HG03108 (cell line): ENCODE measurements around the gene PACSIN2.

Source experiments
- ATAC-seq: cut with Tn5 transposase; IDR thresholded peaks from one replicate; pipeline ENCODE4 v1.9.1; 2021; ENCODE audit warnings: moderate library complexity; ENCODE audit not compliant: unreplicated experiment

The PACSIN2 gene

GRCh38 chr22:42907404-42908373 is 107.3 kb downstream of the PACSIN2 start:
- ATAC-seq: no peak

- no peak for ATAC-seq
Measured at GRCh38 chr22:42906605-42907348, 108.2 kb downstream of the PACSIN2 start.

- no peak for ATAC-seq
Measured at GRCh38 chr22:42905702-42906183, 109.2 kb downstream of the PACSIN2 start.

- ATAC-seq: no peak
Measured at GRCh38 chr22:42905217-42905616, 109.7 kb downstream of the PACSIN2 start.

- ATAC-seq: no peak
Measured at GRCh38 chr22:42904050-42904449, 110.9 kb downstream of the PACSIN2 start.

GRCh38 chr22:42902875-42903510 is 112.0 kb downstream of the PACSIN2 start:
- no peak for ATAC-seq

- ATAC-seq: no peak
Measured at GRCh38 chr22:42901790-42902508, 113.0 kb downstream of the PACSIN2 start.

- no peak for ATAC-seq
Measured at GRCh38 chr22:42897960-42898359, 117.0 kb downstream of the PACSIN2 start.

GRCh38 chr22:42895541-42895981 is 119.4 kb downstream of the PACSIN2 start:
- no peak for ATAC-seq

- no peak for ATAC-seq
Measured at GRCh38 chr22:42895087-42895486, 119.9 kb downstream of the PACSIN2 start.

GRCh38 chr22:42893371-42894150 is 121.4 kb downstream of the PACSIN2 start:
- ATAC-seq: no peak

GRCh38 chr22:42892571-42893316 is 122.2 kb downstream of the PACSIN2 start:
- ATAC-seq: peak; percentile 33

- ATAC-seq: no peak
Measured at GRCh38 chr22:42892156-42892555, 122.8 kb downstream of the PACSIN2 start.

GRCh38 chr22:42891696-42892095 is 123.3 kb downstream of the PACSIN2 start:
- no peak for ATAC-seq

GRCh38 chr22:42891008-42891407 is 123.9 kb downstream of the PACSIN2 start:
- no peak for ATAC-seq

GRCh38 chr22:42889304-42889703 is 125.6 kb downstream of the PACSIN2 start:
- peak; percentile 40 for ATAC-seq

- no peak for ATAC-seq
Measured at GRCh38 chr22:42887523-42888507, 127.1 kb downstream of the PACSIN2 start.

- ATAC-seq: no peak
Measured at GRCh38 chr22:42887120-42887519, 127.8 kb downstream of the PACSIN2 start.
